K562 (cell line): Measurements from ENCODE around the gene TRMT2B. TPM values are rescaled to one million over a fixed set of nuclear protein-coding genes. Genes with fewer than 3 reads are reported as not detected.

ENCODE experiments used
- CREB1 ChIP-seq, 2 experiments: sonication (generic) in 1 of 2; formaldehyde crosslinking in 1 of 2; IDR thresholded peaks; 2 replicates each; pipeline versions ENCODE4 v1.6.1 to v1.8.0; 2012 to 2022; ENCODE audit warnings: inconsistent platforms in 1 of 2, mild to moderate bottlenecking in 1 of 2, missing genetic modification reagents in 1 of 2, moderate library complexity in 1 of 2
- ELF2 ChIP-seq: fragments of 250-450 bp; sonication (Bioruptor Pico); IDR thresholded peaks from 2 replicates; pipeline ENCODE4 v1.5.0; 2021; ENCODE audit warnings: mild to moderate bottlenecking
- ESRRA ChIP-seq: fragments of 450-650 bp; IDR thresholded peaks from 2 replicates; pipeline ENCODE4 v1.6.1; 2014; ENCODE audit warnings: low read depth, mild to moderate bottlenecking, moderate library complexity, borderline replicate concordance
- HBP1 ChIP-seq: fragments of 450-650 bp; formaldehyde crosslinking; IDR thresholded peaks from 2 replicates; pipeline ENCODE4 v1.4.0; 2022; ENCODE audit warnings: missing genetic modification characterization
- MAZ ChIP-seq, 2 experiments: fragments of 450-650 bp in 1 of 2; sonication (generic) in 1 of 2; formaldehyde crosslinking; IDR thresholded peaks in 1 of 2; conservative IDR thresholded peaks in 1 of 2; 2 replicates each; pipeline versions ENCODE4 v1.4.0 to v1.5.0; 2020; ENCODE audit warnings: mild to moderate bottlenecking in 1 of 2, missing genetic modification reagents in 1 of 2
- MNT ChIP-seq, 2 experiments: fragments of 450-650 bp; conservative IDR thresholded peaks; 2 replicates each; pipeline ENCODE4 v1.6.1; 2017; ENCODE audit warnings: mild to moderate bottlenecking in 2 of 2, moderate library complexity in 2 of 2
- MXD1 ChIP-seq: fragments of 250-450 bp; sonication (Bioruptor Pico); IDR thresholded peaks from 2 replicates; pipeline ENCODE4 v1.8.0; 2021; ENCODE audit warnings: borderline replicate concordance, mild to moderate bottlenecking, moderate library complexity; ENCODE audit not compliant: poor library complexity, severe bottlenecking
- PKNOX1 ChIP-seq: fragments of 450-650 bp; IDR thresholded peaks from 2 replicates; pipeline ENCODE4 v1.6.1; 2016
- TAF1 ChIP-seq: IDR thresholded peaks from 2 replicates; pipeline ENCODE4 v1.6.1; 2011; ENCODE audit warnings: mild to moderate bottlenecking, low read length, moderate library complexity; ENCODE audit not compliant: insufficient read depth, control insufficient read depth, severe bottlenecking; ENCODE audit errors: extremely low read depth
- ZBTB2 ChIP-seq: fragments of 450-650 bp; IDR thresholded peaks from 2 replicates; pipeline ENCODE4 v1.6.1; 2016; ENCODE audit warnings: antibody characterized with exemption
- ZBTB9 ChIP-seq: fragments of 450-650 bp; formaldehyde crosslinking; IDR thresholded peaks from 2 replicates; pipeline ENCODE4 v1.4.0; 2020; ENCODE audit warnings: mild to moderate bottlenecking, moderate library complexity
- ZNF24 ChIP-seq: fragments of 450-650 bp; IDR thresholded peaks from 2 replicates; pipeline ENCODE4 v1.6.1; 2016
- ZNF592 ChIP-seq: fragments of 450-650 bp; IDR thresholded peaks from 2 replicates; pipeline ENCODE4 v1.6.1; 2017; ENCODE audit warnings: antibody characterized with exemption, mild to moderate bottlenecking
- polyA plus RNA-seq, 8 experiments: library from polyadenylated mRNA; depleted of rRNA in 4 of 8; stranded (reverse) in 5 of 8; unstranded in 3 of 8; fragments of >200 nt; fragmentation: Nextera tagmentation in 2 of 8; fragmentation: Illumina TruSeq in 1 of 8; extraction: Ambion mirVana in 2 of 8; extraction: Trizol in 1 of 8; gene quantifications; 2 replicates each; pipeline versions ENCODE4 v1.2.1 to v1.2.3, GENCODE V29; 2011 to 2014; ENCODE audit warnings: inconsistent platforms in 1 of 8, missing spikeins in 1 of 8
- total RNA-seq, 7 experiments: library from RNA; depleted of rRNA in 6 of 7; stranded (reverse); fragments of >200 nt in 6 of 7; fragmentation: Illumina TruSeq in 2 of 7; extraction: Trizol in 2 of 7; gene quantifications; 2 replicates each; pipeline versions ENCODE4 v1.2.1 to v1.2.3, GENCODE V29; 2011 to 2021; ENCODE audit warnings: low replicate concordance in 1 of 7

Gene TRMT2B
- total and polyA plus RNA-seq, 9 of the 15 experiments (the other 6 are each of a cell fraction or from before 2014, with no cell fraction given) = 3.9 to 23.4 (median 18.1) TPM

- TF ChIP-seq ZNF592 (no peak), ZBTB2 (peak; percentile 63; the same call in 1 of the 2 replicates), MNT (conservative IDR thresholded peaks at IDR 0.05) (peak; percentile 69 to 79), MAZ (CRISPR knock-in tag; conservative IDR thresholded peaks at IDR 0.05 in 1 of 2, IDR thresholded peaks at IDR 0.05 in 1 of 2) (peak in 1 of 2 experiments; percentile 66; a peak in 2 of 4 replicates), ZNF24 (no peak), ESRRA (no peak), ZBTB9 (no peak), MXD1 (no peak), PKNOX1 (0 out of 2 replicates have a peak, but pooled peaks have one; percentile 17), CREB1 (IDR thresholded peaks at IDR 0.05) (no peak), CREB1 (CRISPR knock-in tag; IDR thresholded peaks at IDR 0.05) (no peak; the same call in 1 of the 2 replicates), HBP1 (CRISPR knock-in tag) (no peak), ELF2 (CRISPR knock-in tag) (peak; percentile 81), TAF1 (peak; percentile 47)
These were observed at the start of gene TRMT2B (continued) for GRCh38 chrX:101051549-101052302.
